Ecto neural progenitor cell (in vitro differentiated cells): ENCODE data around the gene EMC9.
"Not testable (repeated sequence)": the region's sequence is repeated elsewhere in the genome, so short reads cannot be mapped to it uniquely, and the experiment has no call there.

ENCODE experiments used
- DNase-seq: peaks from one replicate; pipeline ENCODE4 v3.0.0-alpha.2; 2018; ENCODE audit warnings: low spot score

Gene EMC9

GRCh38 chr14:24108336-24108874 is 33.0 kb downstream of the EMC9 start:
- DNase-seq: no peak

GRCh38 chr14:24106672-24107271 is 34.6 kb downstream of the EMC9 start:
- no peak for DNase-seq

DNA sequence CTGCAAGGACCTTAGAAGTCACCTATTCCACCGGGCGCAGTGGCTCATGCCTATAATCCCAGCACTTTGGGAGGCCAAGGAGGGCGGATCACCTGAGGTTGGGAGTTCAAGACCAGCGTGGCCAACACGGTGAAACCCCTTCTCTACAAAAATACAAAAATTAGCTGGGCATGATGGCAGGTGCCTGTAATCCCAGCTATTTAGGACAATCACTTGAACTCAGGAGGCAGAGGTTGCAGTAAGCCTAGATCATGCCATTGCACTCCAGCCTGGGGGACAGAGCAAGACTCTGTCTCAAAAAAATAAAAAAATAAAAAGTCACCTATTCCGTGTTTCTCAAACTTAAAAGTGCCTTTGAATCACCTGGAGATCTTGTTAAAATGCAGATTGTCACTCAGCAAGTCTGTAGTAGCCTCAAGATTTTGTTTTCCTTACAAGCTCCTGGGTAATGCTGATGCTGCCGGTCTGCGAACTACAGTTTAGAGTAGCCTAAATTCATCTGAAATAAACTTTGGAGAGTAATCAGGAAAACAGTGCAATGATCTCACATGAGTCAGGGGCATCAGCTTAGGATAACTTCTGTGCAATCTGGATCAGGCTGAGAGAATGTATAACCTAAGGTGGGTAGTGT is 35.7 kb downstream of the EMC9 start:
- DNase-seq: not testable (repeated sequence)

DNA sequence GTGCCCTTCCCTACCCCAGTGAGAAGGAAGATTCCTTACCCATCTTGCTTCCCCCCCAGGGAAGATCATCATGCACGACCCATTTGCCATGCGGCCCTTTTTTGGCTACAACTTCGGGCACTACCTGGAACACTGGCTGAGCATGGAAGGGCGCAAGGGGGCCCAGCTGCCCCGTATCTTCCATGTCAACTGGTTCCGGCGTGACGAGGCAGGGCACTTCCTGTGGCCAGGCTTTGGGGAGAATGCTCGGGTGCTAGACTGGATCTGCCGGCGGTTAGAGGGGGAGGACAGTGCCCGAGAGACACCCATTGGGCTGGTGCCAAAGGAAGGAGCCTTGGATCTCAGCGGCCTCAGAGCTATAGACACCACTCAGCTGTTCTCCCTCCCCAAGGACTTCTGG is 37.9 kb downstream of the EMC9 start:
- no peak for DNase-seq

- no peak for DNase-seq
These were observed 38.9 kb downstream of the EMC9 start for GRCh38 chr14:24102357-24103048.

DNA sequence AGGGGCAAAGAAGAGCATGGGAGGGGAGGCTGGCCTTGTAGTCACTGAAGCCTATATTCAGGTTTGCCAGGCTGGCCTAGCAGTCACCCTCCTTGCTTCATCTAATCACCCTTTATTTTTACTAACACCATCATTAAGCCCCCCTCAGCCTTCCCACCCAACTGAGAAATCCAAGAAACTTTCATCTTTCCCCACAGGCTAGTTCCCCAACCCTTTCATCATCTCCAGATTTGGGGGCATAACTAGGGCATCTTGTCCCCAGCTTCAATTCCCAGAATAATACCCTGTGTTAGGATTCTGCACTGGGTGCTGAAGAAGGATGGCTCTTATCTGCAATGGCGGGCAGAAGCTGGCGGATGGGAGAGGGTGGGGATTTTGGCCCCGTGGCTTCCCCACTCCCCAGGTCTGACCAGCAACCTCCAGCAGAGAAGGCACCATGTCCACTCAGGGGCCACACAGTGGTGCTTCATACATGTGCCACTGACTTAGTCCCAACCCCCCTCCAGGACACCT is 40.4 kb downstream of the EMC9 start:
- DNase-seq: no peak

- no peak for DNase-seq
These were observed 41.0 kb downstream of the EMC9 start for GRCh38 chr14:24100197-24100981.

DNA sequence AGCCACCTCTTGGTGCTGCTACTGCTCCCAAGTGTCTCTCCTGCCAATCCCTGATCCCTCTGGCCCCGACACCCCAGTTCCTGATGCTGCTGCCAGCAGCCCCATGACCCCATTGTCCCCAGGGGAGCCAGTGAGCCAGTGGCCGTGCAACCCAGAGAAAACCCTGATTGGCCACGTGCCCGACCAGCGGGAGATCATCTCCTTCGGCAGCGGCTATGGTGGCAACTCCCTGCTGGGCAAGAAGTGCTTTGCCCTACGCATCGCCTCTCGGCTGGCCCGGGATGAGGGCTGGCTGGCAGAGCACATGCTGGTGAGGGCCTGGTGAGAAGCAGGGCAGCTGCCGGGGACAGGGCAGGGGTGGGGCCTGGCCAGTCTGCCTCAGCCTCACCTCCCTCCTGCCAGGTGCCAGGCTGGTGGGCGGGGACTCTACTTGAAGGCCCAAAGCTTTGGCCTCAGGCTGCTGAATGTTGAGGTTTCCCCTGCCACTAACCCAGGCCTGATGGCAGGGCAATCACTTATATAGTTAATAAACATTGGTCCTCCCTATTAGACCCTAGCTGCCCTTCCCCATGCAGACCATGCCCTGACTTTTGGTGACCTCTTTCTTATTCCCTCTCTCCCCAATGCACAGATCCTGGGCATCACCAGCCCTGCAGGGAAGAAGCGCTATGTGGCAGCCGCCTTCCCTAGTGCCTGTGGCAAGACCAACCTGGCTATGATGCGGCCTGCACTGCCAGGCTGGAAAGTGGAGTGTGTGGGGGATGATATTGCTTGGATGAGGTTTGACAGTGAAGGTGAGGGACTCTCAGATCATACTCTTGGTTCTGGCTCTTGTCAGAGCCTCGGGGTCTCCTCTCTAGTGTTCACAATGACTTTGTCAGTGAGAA is 42.2 kb downstream of the EMC9 start:
- no peak for DNase-seq

DNA sequence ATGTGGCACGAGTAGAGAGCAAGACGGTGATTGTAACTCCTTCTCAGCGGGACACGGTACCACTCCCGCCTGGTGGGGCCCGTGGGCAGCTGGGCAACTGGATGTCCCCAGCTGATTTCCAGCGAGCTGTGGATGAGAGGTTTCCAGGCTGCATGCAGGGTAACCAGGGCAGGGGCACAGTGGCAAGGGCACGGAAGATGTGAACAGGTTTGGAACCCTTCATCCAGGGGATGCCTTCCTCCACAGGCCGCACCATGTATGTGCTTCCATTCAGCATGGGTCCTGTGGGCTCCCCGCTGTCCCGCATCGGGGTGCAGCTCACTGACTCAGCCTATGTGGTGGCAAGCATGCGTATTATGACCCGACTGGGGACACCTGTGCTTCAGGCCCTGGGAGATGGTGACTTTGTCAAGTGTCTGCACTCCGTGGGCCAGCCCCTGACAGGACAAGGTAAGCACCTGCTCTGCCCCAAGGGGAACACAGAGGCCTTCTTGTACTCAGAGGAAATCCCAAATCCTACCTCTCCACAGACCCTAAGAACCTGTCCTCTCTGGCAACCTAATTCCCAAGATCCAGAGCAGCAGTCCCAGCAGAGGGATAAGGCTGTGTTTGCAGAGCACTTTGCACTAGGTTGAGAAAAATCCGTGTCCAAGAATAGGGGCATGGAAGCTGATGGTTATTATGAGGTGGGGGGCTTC is 43.0 kb downstream of the EMC9 start:
- DNase-seq: no peak

GRCh38 chr14:24096545-24097181 is 44.7 kb downstream of the EMC9 start:
- DNase-seq: no peak

GRCh38 chr14:24095271-24096068 is 45.9 kb downstream of the EMC9 start:
- peak; percentile 79 for DNase-seq

DNA sequence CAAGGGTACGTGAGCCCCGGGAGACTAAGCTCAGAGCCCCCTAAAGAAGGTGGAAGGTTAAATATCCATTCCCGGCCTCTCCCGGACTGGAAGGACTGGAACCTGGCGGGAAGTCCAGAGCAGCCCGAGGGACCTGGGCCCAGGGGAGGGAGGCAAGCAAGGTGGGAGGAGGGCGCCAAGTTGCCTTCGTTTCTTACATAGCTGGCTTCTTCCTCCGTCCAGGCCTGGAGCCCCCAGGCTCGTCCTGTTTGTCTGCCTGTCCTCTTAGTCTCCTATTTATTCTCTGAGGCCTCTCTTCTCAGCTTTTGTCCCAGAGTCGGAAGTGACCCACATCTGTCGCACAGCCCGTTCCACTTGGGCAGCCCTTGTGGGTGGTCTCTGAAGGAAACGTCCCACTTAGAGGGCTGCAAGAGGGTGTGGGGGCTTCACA is 46.5 kb downstream of the EMC9 start:
- DNase-seq: peak; percentile 58

DNA sequence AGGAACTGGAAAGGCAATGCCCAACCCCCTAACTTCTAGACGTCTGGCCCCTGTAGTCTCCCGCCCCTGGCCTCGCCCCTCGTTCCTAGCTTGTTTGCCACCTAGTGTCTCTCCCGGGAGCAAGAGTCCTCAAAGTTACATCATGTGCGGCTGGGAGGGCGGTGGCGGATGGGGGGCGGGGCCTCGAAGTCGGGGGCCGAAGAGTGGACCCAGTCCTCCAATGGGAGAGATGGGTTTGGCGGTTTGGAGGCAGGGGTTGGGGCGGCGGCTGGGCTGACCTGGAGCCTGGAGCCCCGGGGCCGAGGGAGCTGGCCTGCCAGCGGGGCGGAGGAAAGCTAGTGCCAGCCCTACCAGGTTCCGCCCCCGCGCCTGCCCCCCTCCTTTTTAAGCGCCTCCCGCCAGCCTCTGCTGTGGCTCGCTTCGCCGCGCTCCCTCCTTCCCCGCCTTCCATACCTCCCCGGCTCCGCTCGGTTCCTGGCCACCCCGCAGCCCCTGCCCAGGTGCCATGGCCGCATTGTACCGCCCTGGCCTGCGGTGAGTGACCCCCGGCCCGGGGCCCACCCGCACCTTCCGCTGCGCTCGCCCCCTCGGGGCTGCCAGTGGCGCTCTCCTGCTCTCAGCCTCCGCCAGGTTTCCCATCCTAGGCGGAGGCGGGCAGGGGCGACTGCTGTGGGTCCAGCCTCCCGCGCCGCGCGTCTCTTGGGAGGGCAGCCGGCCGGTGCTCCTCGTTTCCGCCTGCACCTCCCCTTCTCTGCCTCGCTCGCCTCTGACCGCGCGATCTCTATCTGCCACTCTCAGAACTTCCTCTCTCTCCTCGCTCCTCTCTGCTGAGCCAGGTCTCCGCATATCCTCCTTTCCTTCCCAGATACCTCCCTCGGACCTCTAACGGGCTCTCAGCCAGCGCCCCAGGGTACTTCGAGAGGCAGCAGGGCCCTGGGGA is 47.2 kb downstream of the EMC9 start, which contains the start of gene PCK2:
PCK2 (plus strand) TSS at position 411 of the 940 bp plus-strand sequence; CDS start at position 506, 95 bp downstream.
- DNase-seq: peak; percentile 92

DNA sequence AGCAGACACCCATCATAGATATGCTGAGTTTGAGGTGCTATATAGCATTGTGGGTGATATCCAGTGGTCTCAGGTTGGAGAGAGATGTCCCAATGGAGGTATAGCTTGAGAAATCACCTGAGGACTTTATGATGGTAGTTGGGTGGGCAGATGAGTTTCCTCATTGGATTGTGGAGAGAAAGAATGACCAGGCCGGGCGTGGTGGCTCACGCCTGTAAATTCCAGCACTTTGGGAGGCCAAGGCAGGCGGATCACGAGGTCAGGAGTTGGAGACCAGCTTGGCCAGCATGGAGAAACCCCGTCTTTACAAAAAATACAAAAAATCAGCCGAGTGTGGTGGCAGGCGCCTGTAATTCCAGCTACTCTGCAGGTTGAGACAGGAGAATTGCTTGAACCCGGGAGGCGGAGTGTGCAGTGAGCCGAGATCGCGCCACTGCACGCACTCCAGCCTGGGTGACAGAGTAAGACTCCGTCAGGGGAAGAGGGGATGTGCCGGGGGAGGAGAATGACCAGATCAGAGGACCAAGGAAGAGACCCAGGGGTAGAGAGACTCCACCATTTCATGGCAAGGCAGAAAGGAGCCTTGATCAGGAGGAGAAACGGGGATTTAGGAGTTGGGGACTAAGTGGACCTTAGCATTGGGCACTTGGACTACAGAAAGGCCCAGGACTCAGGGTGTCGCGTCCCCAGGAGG is 48.0 kb downstream of the EMC9 start:
- no peak for DNase-seq

DNA sequence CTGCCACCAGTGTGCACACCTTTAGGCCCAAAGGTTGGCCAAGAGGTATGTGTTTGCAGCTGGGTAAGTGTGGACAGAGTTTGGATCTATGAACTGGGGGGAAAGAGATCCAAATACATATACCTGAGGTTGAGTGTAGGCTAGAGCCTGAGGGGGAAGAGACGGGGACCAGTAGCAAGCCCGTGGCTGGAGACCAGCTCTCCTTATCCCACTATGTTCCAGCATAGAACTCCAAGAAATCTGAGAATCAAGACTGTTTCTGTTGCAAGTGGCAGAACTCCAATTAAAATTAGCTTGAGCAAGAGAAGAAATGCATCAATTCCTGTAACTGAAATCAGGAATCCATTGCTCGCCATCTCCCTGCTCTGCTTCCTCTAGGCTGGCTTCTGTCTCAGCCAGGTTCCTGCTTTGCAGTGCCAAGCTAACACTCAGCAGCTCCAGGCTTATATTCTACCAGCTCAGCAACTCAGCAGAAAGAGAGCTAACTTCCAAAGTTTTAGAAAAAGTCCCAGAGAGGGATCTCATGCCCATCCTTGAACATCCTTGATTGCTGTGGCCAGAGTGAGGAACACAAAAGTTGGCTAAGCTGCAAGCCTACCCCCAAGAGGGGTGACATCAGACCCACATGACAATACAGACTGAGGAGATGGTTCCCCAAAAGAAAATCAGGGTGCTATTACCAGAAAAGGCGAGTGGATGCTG is 48.7 kb downstream of the EMC9 start:
- DNase-seq: no peak

- no peak for DNase-seq
These were observed 49.3 kb downstream of the EMC9 start for GRCh38 chr14:24092110-24092504.

DNA sequence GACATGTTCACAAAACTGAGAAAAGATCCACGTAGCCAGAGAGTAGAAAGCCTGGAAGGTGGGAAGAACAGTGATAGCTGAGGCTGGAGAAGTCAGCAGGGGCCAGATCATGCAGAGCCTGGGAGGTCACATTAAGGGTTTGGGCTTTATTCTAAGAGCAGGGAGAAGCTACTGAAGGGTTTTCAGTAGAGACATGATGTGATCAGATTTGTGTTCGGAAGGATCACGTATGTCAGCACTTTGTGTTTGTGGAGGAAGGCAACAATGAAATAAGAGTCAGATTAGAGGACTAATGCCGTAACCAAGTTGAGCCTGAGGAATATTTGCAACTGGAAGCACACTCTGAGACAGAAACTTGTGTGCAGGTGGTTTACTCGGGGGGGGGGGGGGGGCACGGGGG is 51.5 kb downstream of the EMC9 start:
- DNase-seq: no peak
